HepG2 (cell line): ENCODE results near the gene CLHC1. TPM values are rescaled to one million over a fixed set of nuclear protein-coding genes. Genes with fewer than 3 reads are reported as not detected.

ENCODE experiments used
- ATAC-seq: fragments of 200-7000 bp; cut with Tn5 transposase; 3 replicates; pipeline ENCODE4 v1.9.1; 2020; ENCODE audit warnings: mild to moderate bottlenecking, moderate library complexity
- BruUV-seq: library from RNA; stranded (reverse); fragments of 400-500 nt; replicated peaks from 2 replicates; lab custom pipeline; 2021; lab: Mats Ljungman, UMichigan
- CTCF ChIA-PET: fragments of 300-600 bp; formaldehyde crosslinking; extraction: SDS; loops from one replicate; lab custom pipeline; 2021; ENCODE audit warnings: low total read pairs, inconsistent platforms, low intra/inter-chr PET ratio; lab: Yijun Ruan, JAX
- POLR2A ChIA-PET: fragments of 350-600 bp; sonication (Branson Sonifier 250); formaldehyde crosslinking; loops from one replicate; lab custom pipeline; 2020; ENCODE audit warnings: antibody characterized with exemption, inconsistent platforms; lab: Yijun Ruan, JAX
- DNase-seq: peaks from one replicate; pipeline ENCODE4 v3.0.0-alpha.2; 2015; ENCODE audit warnings: low spot score
- FAIRE-seq: peaks from 3 replicates; lab custom pipeline; 2011; peaks lifted over from hg19 to GRCh38; lab: Jason Lieb, UNC
- H2AFZ ChIP-seq: one replicate; pipeline ENCODE4 v1.6.1; 2011; ENCODE audit warnings: low read length, inconsistent platforms
- H3K27ac ChIP-seq: fragments of 300-600 bp; 3 replicates; pipeline ENCODE4 v1.8.0; 2011; ENCODE audit warnings: mixed run types, mild to moderate bottlenecking, mixed read lengths, low read length, inconsistent platforms; ENCODE audit not compliant: insufficient read depth; ENCODE audit errors: extremely low read length
- H3K27me3 ChIP-seq, 2 experiments: fragments of 200-600 bp in 1 of 2; 2 replicates in 1 of 2; 3 replicates in 1 of 2; pipeline versions ENCODE4 v1.6.0 to v1.8.0; 2011; ENCODE audit warnings: low read length in 2 of 2, mild to moderate bottlenecking in 2 of 2, moderate library complexity in 2 of 2, inconsistent platforms in 1 of 2; ENCODE audit not compliant: insufficient read depth in 2 of 2, control insufficient read depth in 1 of 2
- H3K36me3 ChIP-seq, 2 experiments: fragments of 200-600 bp in 1 of 2; replicated peaks in 1 of 2; 2 replicates in 1 of 2; 3 replicates in 1 of 2; pipeline versions ENCODE4 v1.5.1 to v1.8.0; 2011; ENCODE audit warnings: low read length in 2 of 2, inconsistent platforms in 1 of 2; ENCODE audit not compliant: insufficient read depth in 2 of 2, control insufficient read depth in 1 of 2
- H3K4me1 ChIP-seq: 2 replicates; pipeline ENCODE4 v1.5.1; 2012; ENCODE audit warnings: low read length, inconsistent platforms; ENCODE audit not compliant: insufficient read depth
- H3K4me2 ChIP-seq: 2 replicates; pipeline ENCODE4 v1.6.0; 2011; ENCODE audit warnings: low read depth, low read length, inconsistent platforms
- H3K4me3 ChIP-seq, 3 experiments: fragments of 200-600 bp in 1 of 3; sonication (generic), shearing (Covaris generic) in 1 of 3; replicated peaks in 1 of 3; 2 replicates each; pipeline ENCODE4 v1.5.1; 2011 to 2016; ENCODE audit warnings: low read length in 3 of 3, inconsistent platforms in 2 of 3, low read depth in 2 of 3, mild to moderate bottlenecking in 2 of 3, control low read depth in 1 of 3, mixed read lengths in 1 of 3; ENCODE audit not compliant: insufficient read depth in 1 of 3
- H3K79me2 ChIP-seq: one replicate; pipeline ENCODE4 v1.6.1; 2011; ENCODE audit warnings: low read length, inconsistent platforms; ENCODE audit not compliant: insufficient read depth
- H3K9ac ChIP-seq: 2 replicates; pipeline ENCODE4 v1.6.0; 2011; ENCODE audit warnings: mild to moderate bottlenecking, low read depth, low read length, inconsistent platforms; ENCODE audit not compliant: insufficient read depth
- H3K9me3 ChIP-seq: 2 replicates; pipeline ENCODE4 v1.5.1; 2012; ENCODE audit warnings: mild to moderate bottlenecking, low read length
- H4K20me1 ChIP-seq: 2 replicates; pipeline ENCODE4 v1.6.0; 2011; ENCODE audit warnings: inconsistent platforms, mild to moderate bottlenecking, low read length, moderate library complexity; ENCODE audit not compliant: insufficient read depth
- KDM2A ChIP-seq: sonication (generic); formaldehyde crosslinking; IDR thresholded peaks from 2 replicates; pipeline ENCODE4 v1.4.0; 2020; ENCODE audit warnings: low read depth, missing genetic modification reagents, borderline replicate concordance
- NCOR1 ChIP-seq: fragments of 200-600 bp; sonication (generic); IDR thresholded peaks from 2 replicates; pipeline ENCODE4 v1.7.0; 2017; ENCODE audit warnings: antibody characterized with exemption, low read length, borderline replicate concordance
- RAD51 ChIP-seq: fragments of 450-650 bp; IDR thresholded peaks from 2 replicates; pipeline ENCODE4 v1.6.1; 2016; ENCODE audit warnings: borderline replicate concordance
- SCMH1 ChIP-seq: sonication (generic); formaldehyde crosslinking; IDR thresholded peaks from 2 replicates; pipeline ENCODE4 v1.9.0; 2021; ENCODE audit warnings: missing genetic modification reagents, mild to moderate bottlenecking, borderline replicate concordance
- SMC3 ChIP-seq: IDR thresholded peaks from 2 replicates; pipeline ENCODE4 v1.6.1; 2011; ENCODE audit warnings: low read length, improper control_type of control experiment
- ZNF747 ChIP-seq: sonication (generic); formaldehyde crosslinking; IDR thresholded peaks from 2 replicates; pipeline ENCODE4 v1.8.1; 2023; ENCODE audit warnings: missing genetic modification reagents, mild to moderate bottlenecking, borderline replicate concordance
- WGBS: methylation state at CpG from one replicate; pipeline ENCODE4 v1.1.6; 2017; ENCODE audit warnings: low lambda C conversion rate; 5-methylcytosine and 5-hydroxymethylcytosine counted together
- in situ Hi-C: cut with HindIII; loops from 2 replicates; pipeline ENCODE4 v1.10.0; 2017; ENCODE audit warnings: low pct_unique_long_range_greater_than_20kb; ENCODE audit not compliant: extremely low pct_ligation_motif_present
- intact Hi-C: fragments of 100-400 bp; cut with micrococcal nuclease; formaldehyde crosslinking; loops from one replicate; pipeline ENCODE4 v1.10.0; 2022; ENCODE audit not compliant: unreplicated experiment
- polyA plus RNA-seq, 8 experiments: library from polyadenylated mRNA; depleted of rRNA in 3 of 8; stranded (reverse) in 7 of 8; unstranded in 1 of 8; fragments of >200 nt; fragmentation: Illumina TruSeq in 4 of 8; extraction: Trizol in 4 of 8; gene quantifications; 2 replicates each; pipeline versions ENCODE4 v1.2.1 to v1.2.3, GENCODE V29; 2011 to 2016; ENCODE audit warnings: low read depth in 4 of 8, missing spikeins in 1 of 8, mixed read lengths in 1 of 8; ENCODE audit not compliant: insufficient read depth in 1 of 8
- total RNA-seq, 5 experiments: library from RNA; depleted of rRNA; stranded (reverse); fragments of >200 nt; fragmentation: Illumina TruSeq; extraction: Trizol; gene quantifications; 2 replicates each; pipeline ENCODE4 v1.2.3, GENCODE V29; 2016; ENCODE audit warnings: low read depth in 1 of 5
- TF ChIP-seq, protein P1 (sequence below): sonication (generic); IDR thresholded peaks from 2 replicates; pipeline ENCODE4 v1.6.1; 2016; ENCODE audit warnings: low read depth, borderline replicate concordance
- TF ChIP-seq, protein P2 (sequence below): IDR thresholded peaks from 2 replicates; pipeline ENCODE4 v1.6.1; 2016; ENCODE audit warnings: missing compliant biosample characterization, missing genetic modification reagents, borderline replicate concordance
- TF ChIP-seq, protein P3 (sequence below): sonication (generic); formaldehyde crosslinking; IDR thresholded peaks from 2 replicates; pipeline ENCODE4 v1.4.0; 2020; ENCODE audit warnings: missing genetic modification reagents

Gene CLHC1
- total and polyA plus RNA-seq, 2 of the 13 experiments (the other 11 are each of a cell fraction or from before 2014, with no cell fraction given) = 9.8 to 12.6 TPM

DNA sequence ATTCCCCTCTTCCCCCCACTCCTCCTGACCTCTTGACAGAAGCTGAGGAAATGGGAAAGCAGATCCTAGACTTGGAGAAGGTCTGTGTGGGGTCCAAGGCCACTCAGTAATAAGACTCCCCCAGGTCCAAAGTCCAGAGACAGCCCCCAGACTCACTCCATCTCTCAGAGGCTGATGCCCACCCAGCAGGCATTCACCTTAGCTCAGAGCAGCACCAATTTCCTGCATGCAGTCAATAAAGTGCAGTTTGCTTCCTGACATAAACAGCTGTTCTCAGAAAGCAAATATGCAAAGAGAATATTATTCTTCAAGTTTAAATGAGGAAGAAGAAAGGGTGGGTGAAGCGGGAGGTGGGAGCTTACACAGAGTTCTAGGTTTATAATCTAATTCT is 97.8 kb downstream of the CLHC1 start:
- Histone ChIP-seq H2AFZ (peak overlapping the region; percentile 17), H3K4me1 (peaks cover 49% of the 10 kb centered on the region), H4K20me1 (no peaks in the 10 kb centered on the region), H3K27ac (no peak overlapping the region)
- POLR2A ChIA-PET = no interaction called here
- in situ Hi-C loops = no loop called here
- TF ChIP-seq, protein P1, sequence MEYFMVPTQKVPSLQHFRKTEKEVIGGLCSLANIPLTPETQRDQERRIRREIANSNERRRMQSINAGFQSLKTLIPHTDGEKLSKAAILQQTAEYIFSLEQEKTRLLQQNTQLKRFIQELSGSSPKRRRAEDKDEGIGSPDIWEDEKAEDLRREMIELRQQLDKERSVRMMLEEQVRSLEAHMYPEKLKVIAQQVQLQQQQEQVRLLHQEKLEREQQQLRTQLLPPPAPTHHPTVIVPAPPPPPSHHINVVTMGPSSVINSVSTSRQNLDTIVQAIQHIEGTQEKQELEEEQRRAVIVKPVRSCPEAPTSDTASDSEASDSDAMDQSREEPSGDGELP = peak; percentile 51; the same call in 1 of the 2 replicates
- TF ChIP-seq SMC3 = no peak
- TF ChIP-seq, all 625 proteins: peak for 1
- H3K4me2 ChIP-seq = peak overlapping the region; percentile 80
- H3K9me3 ChIP-seq = no peaks in the 10 kb centered on the region
- BruUV-seq = no TSS peak
- no peak for ATAC-seq
- 48% methylated on average over 1 of the region's 1 CpG for WGBS
- H3K4me3 ChIP-seq = peak overlapping the region in 2 of 3 experiments; percentile 13 to 40; a peak in 4 of 6 replicates
- H3K9ac ChIP-seq = peak overlapping the region; percentile 30; the same call in 1 of the 2 replicates
- peaks cover 1 to 21% of the 10 kb centered on the region in 2 experiments; a peak in 3 of 5 replicates for H3K27me3 ChIP-seq
- CTCF ChIA-PET = no interaction called here
- DNase-seq = no peak
- H3K79me2 ChIP-seq = no peaks in the 10 kb centered on the region
- no peak for FAIRE-seq
- intact Hi-C loops = no loop called here
- H3K36me3 ChIP-seq = no peaks in the 10 kb centered on the region

DNA sequence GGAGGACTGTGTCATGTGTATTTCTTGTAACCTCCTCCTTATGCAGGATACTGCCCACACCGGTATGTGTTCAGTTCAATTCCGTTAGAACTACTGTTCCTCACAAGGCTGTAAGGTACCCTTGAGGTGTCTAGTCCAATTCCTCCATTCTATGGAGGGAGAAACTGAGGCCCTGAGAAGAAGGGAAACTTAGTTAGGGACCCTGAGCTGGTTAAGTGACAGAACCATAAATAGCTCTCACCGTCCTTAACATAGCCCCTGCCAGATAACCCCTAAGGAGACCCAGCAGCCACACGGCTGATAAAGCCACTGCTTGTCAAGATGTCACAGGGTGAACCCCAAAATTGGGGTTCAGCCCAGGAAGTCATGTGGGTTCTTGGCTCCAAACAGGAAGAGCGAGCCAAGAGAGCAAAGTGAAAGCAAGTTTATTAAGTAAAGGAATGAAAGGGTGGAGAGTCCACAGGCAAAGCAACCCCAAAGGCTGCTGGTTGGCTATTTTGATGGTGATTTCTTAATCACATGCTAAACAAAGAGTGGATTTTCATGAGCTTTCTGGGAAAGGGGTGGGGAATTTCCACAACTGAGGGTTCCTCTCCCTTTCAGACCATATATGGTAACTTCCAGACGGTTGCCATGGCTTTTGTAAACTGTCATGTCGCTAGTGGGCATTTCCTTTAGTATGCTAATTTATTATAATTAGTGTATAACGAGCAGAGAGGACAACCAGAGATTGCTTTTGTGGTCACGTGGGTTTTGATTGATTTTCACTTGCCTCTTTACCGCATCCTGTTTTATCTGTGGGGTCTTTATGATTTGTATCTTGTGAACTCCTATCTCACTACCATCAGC is 98.4 kb downstream of the CLHC1 start:
- ChIA-PET POLR2A (no interaction called here), CTCF (no interaction called here)
- H2AFZ ChIP-seq = peak overlapping the region; percentile 42
- peak overlapping the region; percentile 80 for H3K4me2 ChIP-seq
- WGBS = 18% methylated on average over 10 of the region's 10 CpGs
- no peak for FAIRE-seq
- H3K4me1 ChIP-seq = peaks cover 53% of the 10 kb centered on the region
- no TSS peak for BruUV-seq
- H3K4me3 ChIP-seq = peak overlapping the region; percentile 13 to 46 (median 40)
- peak; percentile 81 for DNase-seq
- H3K27ac ChIP-seq = no peak overlapping the region
- H4K20me1 ChIP-seq = no peaks in the 10 kb centered on the region
- no peaks in the 10 kb centered on the region for H3K36me3 ChIP-seq
- peaks cover 1 to 15% of the 10 kb centered on the region in 2 experiments; a peak in 2 of 5 replicates for H3K27me3 ChIP-seq
- peak overlapping the region; percentile 30 for H3K9ac ChIP-seq
- in situ Hi-C loops (no loop called here), intact Hi-C loops (no loop called here)
- H3K79me2 ChIP-seq = no peaks in the 10 kb centered on the region
- H3K9me3 ChIP-seq = no peaks in the 10 kb centered on the region
- ATAC-seq = peak; percentile 43
- TF ChIP-seq NCOR1 (peak; percentile 36; the same call in 1 of the 2 replicates), ZNF747 (CRISPR knock-in tag) (no peak), KDM2A (no peak), RAD51 (peak; percentile 50; the same call in 1 of the 2 replicates), SCMH1 (no peak)
- TF ChIP-seq, protein P2, sequence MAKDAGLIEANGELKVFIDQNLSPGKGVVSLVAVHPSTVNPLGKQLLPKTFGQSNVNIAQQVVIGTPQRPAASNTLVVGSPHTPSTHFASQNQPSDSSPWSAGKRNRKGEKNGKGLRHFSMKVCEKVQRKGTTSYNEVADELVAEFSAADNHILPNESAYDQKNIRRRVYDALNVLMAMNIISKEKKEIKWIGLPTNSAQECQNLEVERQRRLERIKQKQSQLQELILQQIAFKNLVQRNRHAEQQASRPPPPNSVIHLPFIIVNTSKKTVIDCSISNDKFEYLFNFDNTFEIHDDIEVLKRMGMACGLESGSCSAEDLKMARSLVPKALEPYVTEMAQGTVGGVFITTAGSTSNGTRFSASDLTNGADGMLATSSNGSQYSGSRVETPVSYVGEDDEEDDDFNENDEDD (CRISPR knock-in tag) = no peak
- TF ChIP-seq, protein P3, sequence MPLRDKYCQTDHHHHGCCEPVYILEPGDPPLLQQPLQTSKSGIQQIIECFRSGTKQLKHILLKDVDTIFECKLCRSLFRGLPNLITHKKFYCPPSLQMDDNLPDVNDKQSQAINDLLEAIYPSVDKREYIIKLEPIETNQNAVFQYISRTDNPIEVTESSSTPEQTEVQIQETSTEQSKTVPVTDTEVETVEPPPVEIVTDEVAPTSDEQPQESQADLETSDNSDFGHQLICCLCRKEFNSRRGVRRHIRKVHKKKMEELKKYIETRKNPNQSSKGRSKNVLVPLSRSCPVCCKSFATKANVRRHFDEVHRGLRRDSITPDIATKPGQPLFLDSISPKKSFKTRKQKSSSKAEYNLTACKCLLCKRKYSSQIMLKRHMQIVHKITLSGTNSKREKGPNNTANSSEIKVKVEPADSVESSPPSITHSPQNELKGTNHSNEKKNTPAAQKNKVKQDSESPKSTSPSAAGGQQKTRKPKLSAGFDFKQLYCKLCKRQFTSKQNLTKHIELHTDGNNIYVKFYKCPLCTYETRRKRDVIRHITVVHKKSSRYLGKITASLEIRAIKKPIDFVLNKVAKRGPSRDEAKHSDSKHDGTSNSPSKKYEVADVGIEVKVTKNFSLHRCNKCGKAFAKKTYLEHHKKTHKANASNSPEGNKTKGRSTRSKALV (CRISPR knock-in tag) = no peak
